Stimulated activated CD4-positive, alpha-beta T cell treated with anti-CD3 and anti-CD28 coated beads, Interleukin-12 subunit alpha, Interleukin-12 subunit beta, amount 100 ng/mL, for 48 hours (primary cell): Measurements from ENCODE around the gene ANK2.

Source experiments
- DNase-seq, 3 donors: peaks; one replicate each; pipeline ENCODE4 v3.0.0-alpha.2; 2020; ENCODE audit warnings: low read depth in 2 of 3, low spot score in 1 of 3

The ANK2 gene

GRCh38 chr4:113090954-113091353, 41.5 kb downstream of the ANK2 start:
- DNase-seq = no peak

GRCh38 chr4:113094331-113094730, 44.9 kb downstream of the ANK2 start:
- no peak for DNase-seq

- DNase-seq = no peak
Measured at GRCh38 chr4:113094802-113095201, 45.3 kb downstream of the ANK2 start.

- no peak for DNase-seq
Measured at GRCh38 chr4:113101669-113102068, 52.2 kb downstream of the ANK2 start.

GRCh38 chr4:113103556-113103955, 54.1 kb downstream of the ANK2 start:
- no peak for DNase-seq

DNA sequence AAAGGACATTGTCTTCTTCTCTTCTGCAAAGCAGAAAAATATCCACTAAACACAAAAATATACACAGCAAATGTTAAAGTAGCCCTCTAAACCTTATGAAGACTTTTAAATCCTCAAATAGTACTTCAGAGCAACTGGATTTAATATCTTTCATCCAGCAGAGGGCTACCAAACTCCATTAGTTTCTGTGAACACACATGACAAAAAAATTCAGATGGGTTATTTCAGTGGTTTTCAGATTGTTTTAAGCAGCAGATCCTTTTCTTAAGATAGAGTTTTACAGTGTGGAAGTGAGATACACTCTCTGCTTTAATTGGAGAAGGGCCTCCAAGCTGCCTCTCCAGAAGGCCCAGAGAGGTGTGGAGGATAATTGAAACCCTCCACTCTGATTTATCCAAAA, 56.7 kb downstream of the ANK2 start:
- DNase-seq = no peak

DNA sequence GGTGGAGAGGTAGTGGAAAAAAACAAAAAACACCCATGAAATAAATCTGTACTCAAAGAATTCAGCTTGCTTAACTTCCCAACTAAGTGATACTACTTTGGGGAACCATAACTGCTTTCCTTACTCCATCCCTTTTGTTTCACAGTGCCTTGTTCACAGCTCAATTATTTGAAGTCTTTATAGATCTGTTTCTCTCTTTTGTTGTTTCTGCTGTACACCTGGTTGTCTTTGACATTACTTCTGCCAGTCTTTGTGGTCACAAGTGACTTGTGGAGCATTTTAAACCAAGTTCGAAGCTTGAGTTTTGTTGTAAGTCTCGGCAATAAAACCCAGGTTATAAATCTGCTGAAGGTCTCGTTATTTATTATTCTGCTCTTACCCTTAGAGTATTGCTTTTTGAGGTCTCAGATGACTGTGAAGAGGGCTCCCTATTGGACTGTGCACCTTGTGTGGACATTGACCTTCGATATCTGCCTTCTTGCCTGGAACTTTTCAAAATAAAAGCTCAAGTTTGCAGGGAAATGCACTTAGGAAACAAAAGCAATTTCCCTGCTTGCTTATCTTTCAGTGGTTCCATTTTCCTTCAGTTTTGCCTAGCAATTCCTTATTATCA, 59.8 kb downstream of the ANK2 start:
- DNase-seq = no peak

DNA sequence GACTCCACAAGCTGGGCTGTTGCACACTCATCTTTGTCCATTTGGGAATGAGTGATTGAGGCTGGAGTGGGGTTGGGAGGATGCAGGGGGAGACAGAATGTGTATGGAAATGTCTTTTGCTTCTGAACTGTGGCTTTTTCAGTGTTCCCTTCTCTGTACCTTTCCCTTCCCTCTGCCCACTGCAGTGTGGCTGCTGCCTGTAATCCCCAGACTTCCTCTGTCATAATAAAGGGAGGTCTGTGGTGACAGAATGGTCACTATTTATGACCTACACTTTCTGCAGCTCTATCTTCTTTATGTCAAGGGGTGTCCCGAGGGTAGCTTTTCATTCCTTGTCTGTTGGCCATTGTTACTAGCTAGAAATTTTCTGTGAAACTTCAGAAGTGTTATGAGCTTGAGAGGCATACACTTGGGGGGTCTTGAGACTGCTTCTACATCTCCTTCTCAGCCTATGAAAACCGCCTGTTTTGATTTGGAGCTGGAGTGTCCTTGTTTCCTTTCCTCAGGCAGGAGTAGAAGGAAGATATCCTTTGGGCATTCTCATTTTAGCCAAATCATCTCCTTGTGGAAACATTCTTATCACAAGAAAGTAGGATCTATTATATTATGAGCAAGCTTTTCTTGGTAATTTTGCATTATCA, 63.0 kb downstream of the ANK2 start:
- DNase-seq = no peak

DNA sequence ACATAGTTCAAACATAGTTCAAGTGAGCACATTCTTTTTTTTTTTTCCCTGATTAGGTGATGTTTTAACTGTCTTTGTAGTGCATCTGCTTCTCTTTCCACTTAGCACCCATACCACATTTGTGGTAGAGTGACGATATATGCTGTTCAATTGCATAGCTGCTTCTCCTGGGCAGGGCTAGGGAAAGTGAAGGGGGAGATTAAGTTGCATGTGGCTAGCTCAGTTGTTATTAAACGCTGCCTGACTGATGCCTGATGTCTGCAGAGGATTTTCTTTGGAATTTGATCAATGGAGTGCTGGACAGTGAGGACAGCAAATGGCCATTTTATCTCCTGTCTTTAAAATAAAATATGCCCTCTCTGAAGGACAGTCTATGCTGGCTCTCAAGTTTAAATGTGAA, 63.7 kb downstream of the ANK2 start:
- DNase-seq = no peak

GRCh38 chr4:113114884-113115283, 65.4 kb downstream of the ANK2 start:
- DNase-seq = no peak

GRCh38 chr4:113116414-113117357, 67.2 kb downstream of the ANK2 start:
- no peak for DNase-seq

DNA sequence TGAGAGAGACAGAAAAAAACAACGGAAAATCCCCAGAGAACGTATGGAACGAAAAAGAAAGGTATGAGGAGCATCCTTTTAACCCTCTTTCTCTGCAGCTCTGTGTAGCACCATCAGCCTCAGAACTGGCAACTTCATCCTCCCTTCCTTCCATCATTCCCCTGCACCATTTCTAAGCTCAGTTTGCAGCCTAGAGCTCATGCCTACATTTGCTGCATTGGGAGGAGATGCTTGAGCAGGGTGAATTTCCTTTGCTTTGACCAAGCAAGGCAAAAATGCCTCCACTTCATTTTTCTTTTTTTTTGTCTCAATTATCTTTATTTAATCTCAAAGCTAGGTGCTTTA, 67.9 kb downstream of the ANK2 start:
- DNase-seq = no peak

DNA sequence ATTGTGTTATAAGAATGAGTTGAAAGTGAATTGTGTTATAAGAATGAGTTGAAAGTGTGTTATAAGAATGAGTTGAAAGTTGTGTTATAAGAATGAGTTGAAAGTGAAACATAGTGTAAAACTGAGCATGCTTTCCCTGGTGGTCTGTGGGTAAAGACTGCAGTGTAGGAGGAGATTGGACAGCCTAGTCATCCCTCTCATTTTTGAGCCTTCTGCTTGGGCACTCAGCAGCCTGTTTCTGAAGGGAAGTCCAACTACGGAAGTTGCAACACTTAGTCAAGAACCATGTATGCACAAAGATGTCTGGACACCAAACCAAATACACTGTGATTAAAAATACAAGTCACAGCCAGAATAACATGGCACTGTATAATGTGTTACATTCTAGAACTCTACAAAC, 72.6 kb downstream of the ANK2 start:
- no peak for DNase-seq

- DNase-seq = no peak
Measured at GRCh38 chr4:113125418-113125817, 76.0 kb downstream of the ANK2 start.

DNA sequence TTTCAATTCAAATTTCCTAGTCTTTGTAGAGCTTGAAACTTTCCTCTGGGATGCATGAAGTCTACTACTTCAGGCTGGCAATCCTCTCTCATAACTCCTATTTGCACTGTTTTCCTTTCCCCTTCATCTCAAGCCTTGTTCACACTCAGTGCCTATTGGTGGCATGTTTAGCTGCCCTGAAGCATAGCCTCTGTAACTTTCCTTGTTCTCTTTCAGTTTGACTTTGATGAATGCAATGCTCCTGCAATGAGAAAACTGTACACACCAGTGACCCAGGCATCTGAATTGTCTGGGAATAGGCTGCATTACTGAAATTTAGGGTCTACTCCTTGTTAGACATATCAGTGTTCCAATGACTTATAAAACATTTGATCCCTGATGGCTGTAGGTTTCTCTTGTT, 81.7 kb downstream of the ANK2 start:
- DNase-seq = no peak

GRCh38 chr4:113131621-113132020, 82.2 kb downstream of the ANK2 start:
- no peak for DNase-seq

DNA sequence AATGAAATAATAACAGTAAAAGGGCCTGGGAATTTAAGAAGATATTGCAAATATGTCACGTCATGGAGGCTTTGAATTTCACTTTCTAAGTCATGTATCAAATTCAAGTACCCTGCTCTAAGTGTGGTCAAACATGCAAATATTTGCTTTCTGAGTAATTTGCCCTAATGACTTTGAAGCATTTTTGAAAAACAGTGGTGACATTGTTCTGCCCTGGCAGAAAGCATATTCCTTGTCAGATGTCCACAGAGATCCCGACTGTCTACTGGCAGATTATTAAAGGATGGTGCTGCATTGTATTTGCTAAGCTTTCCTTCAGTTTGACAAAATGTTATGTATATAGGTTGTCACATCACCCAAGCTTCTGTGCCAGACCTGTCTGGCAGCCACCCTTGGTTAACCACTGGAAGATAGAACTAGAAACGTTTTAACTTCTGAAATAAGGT, 92.5 kb downstream of the ANK2 start:
- no peak for DNase-seq

DNA sequence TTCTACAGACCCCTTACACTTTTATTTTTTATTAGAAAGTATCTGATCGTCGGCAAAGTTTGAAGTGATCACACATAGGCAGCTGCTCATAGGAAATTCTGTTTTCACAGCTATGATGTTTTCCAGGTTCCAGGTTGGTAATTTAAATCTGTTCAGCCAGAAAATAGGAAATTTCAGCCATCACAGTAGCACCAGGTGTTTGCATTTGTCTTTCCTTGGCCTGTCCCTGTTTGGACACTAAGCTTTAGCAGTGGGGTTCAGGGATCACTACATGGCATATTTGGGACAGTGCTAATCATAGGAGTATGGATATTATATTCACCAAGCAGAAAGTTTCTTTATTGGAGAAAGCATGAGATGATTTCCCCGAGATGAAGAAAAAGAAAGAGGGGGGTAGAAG, 92.9 kb downstream of the ANK2 start:
- DNase-seq = no peak

- no peak for DNase-seq
Measured at GRCh38 chr4:113144091-113144490, 94.6 kb downstream of the ANK2 start.

- no peak for DNase-seq
Measured at GRCh38 chr4:113145147-113145518, 95.7 kb downstream of the ANK2 start.

DNA sequence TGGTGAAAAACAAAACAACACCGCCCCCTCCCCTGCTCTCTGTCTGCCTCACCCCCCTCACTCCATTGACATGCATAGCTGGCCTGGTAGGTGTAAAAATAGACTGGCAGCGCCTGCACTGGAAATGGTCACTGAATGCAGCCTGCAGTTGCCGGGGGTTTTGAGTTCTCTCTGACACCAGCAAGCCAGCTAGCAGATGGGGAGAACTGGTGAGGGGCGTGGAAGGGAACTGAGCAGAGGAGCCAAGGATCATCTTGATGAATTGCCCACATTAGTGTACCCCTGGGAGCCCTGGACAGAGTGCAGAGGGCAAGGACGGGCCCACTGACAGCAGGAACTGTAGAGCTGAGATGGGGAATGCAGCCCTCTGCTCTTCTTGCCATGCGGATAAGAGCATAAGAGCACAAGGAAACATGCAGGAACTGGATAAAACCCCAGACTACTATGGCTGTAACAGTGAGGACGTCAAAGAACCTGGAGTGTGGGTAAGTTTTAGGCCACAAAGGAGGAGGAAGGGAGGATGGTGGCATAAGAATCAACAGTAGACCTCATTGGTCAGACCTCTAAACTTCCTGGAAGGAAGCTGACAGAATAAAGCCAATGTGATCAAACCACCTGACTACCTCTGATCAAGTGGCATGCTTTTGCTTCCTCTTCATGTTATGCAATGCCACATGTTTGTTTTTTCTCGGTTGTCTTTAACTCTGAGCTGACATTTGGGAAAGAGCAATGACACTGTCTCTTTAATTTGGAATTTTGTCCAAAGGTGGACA, 96.3 kb downstream of the ANK2 start:
- no peak for DNase-seq
